Osteoblast (primary cell): ENCODE measurements around the gene ZC3H14. TPM values are rescaled to one million over a fixed set of nuclear protein-coding genes. Genes with fewer than 3 reads are reported as not detected.

Experiments used
- DNase-seq: peaks from one replicate; pipeline ENCODE4 v3.0.0; 2011; ENCODE audit warnings: low spot score, mixed read lengths; ENCODE audit not compliant: insufficient read length; ENCODE audit errors: missing footprints
- H2AFZ ChIP-seq: 2 replicates; pipeline ENCODE4 v1.6.0; 2011; ENCODE audit warnings: mild to moderate bottlenecking, low read length
- H3K27ac ChIP-seq: 2 replicates; pipeline ENCODE4 v1.5.1; 2011; ENCODE audit warnings: mild to moderate bottlenecking, low read depth, low read length, moderate library complexity
- H3K27me3 ChIP-seq: 2 replicates; pipeline ENCODE4 v1.6.0; 2012; ENCODE audit warnings: mild to moderate bottlenecking, control low read depth, inconsistent platforms, low read length, moderate library complexity; ENCODE audit not compliant: insufficient read depth
- H3K36me3 ChIP-seq: 2 replicates; pipeline ENCODE4 v1.5.1; 2011; ENCODE audit warnings: mild to moderate bottlenecking, low read length, control low read depth, moderate library complexity; ENCODE audit not compliant: insufficient read depth
- H3K4me1 ChIP-seq: 2 replicates; pipeline ENCODE4 v1.5.1; 2011; ENCODE audit warnings: mild to moderate bottlenecking, low read length, control low read depth, moderate library complexity; ENCODE audit not compliant: insufficient read depth
- H3K4me2 ChIP-seq: 2 replicates; pipeline ENCODE4 v1.6.0; 2011; ENCODE audit warnings: mild to moderate bottlenecking, low read length; ENCODE audit not compliant: insufficient read depth
- H3K4me3 ChIP-seq: fragments of 200-600 bp; sonication (generic); 3 replicates; pipeline ENCODE4 v1.5.1; 2012; ENCODE audit warnings: mild to moderate bottlenecking, low read length, inconsistent platforms; ENCODE audit not compliant: insufficient read depth
- H3K79me2 ChIP-seq: 2 replicates; pipeline ENCODE4 v1.6.0; 2012; ENCODE audit warnings: mild to moderate bottlenecking, low read length, control low read depth, inconsistent platforms; ENCODE audit not compliant: insufficient read depth
- H3K9me3 ChIP-seq: 2 replicates; pipeline ENCODE4 v1.5.1; 2011; ENCODE audit warnings: low read depth, low read length, control low read depth
- H4K20me1 ChIP-seq: 2 replicates; pipeline ENCODE4 v1.6.0; 2012; ENCODE audit warnings: mild to moderate bottlenecking, low read length, control low read depth; ENCODE audit not compliant: insufficient read depth
- CTCF ChIP-seq: IDR thresholded peaks from 2 replicates; pipeline ENCODE4 v1.5.1; 2011; ENCODE audit warnings: mild to moderate bottlenecking, low read depth, low read length, moderate library complexity; ENCODE audit errors: extremely low read depth
- total RNA-seq: library from RNA; depleted of rRNA; stranded (reverse); fragments of >200 nt; gene quantifications from 2 replicates; pipeline ENCODE4 v1.2.3, GENCODE V29; 2012

The ZC3H14 gene
- total RNA-seq, 1 donor = 74.6 TPM

GRCh38 chr14:88605594-88605993 lies 42.8 kb downstream of the ZC3H14 start:
- Histone ChIP-seq H3K4me1 (no peaks in the 10 kb centered on the region), H3K79me2 (no peaks in the 10 kb centered on the region), H3K36me3 (peaks cover 90% of the 10 kb centered on the region), H2AFZ (no peak overlapping the region), H4K20me1 (peaks cover 11% of the 10 kb centered on the region), H3K4me2 (no peak overlapping the region), H3K27ac (no peak overlapping the region), H3K9me3 (no peaks in the 10 kb centered on the region), H3K4me3 (no peak overlapping the region), H3K27me3 (no peaks in the 10 kb centered on the region)
- no peak for TF ChIP-seq CTCF
- DNase-seq = no peak

- H4K20me1 ChIP-seq = peaks cover 11% of the 10 kb centered on the region
- no peaks in the 10 kb centered on the region for H3K27me3 ChIP-seq
- no peak overlapping the region for H3K27ac ChIP-seq
- H3K79me2 ChIP-seq = no peaks in the 10 kb centered on the region
- H3K4me2 ChIP-seq = no peak overlapping the region
- peaks cover 84% of the 10 kb centered on the region for H3K36me3 ChIP-seq
- H2AFZ ChIP-seq = no peak overlapping the region
- no peaks in the 10 kb centered on the region for H3K9me3 ChIP-seq
- H3K4me1 ChIP-seq = peaks cover 19% of the 10 kb centered on the region
- no peak for DNase-seq
- no peak for TF ChIP-seq CTCF
- H3K4me3 ChIP-seq = no peak overlapping the region
Measured at GRCh38 chr14:88607829-88608228, 45.0 kb downstream of the ZC3H14 start.

GRCh38 chr14:88611878-88612277 lies 49.0 kb downstream of the ZC3H14 start:
- Histone ChIP-seq H4K20me1 (peaks cover 7% of the 10 kb centered on the region), H3K27ac (peak overlapping the region; percentile 83), H3K4me2 (no peak overlapping the region), H3K27me3 (no peaks in the 10 kb centered on the region), H3K9me3 (no peaks in the 10 kb centered on the region), H2AFZ (no peak overlapping the region), H3K79me2 (no peaks in the 10 kb centered on the region), H3K36me3 (peaks cover 58% of the 10 kb centered on the region), H3K4me1 (peaks cover 42% of the 10 kb centered on the region), H3K4me3 (no peak overlapping the region)
- TF ChIP-seq CTCF = no peak
- DNase-seq = no peak

- H3K4me3 ChIP-seq = no peak overlapping the region
- no peaks in the 10 kb centered on the region for H3K27me3 ChIP-seq
- H3K9me3 ChIP-seq = no peaks in the 10 kb centered on the region
- no peak for DNase-seq
- H3K4me1 ChIP-seq = peaks cover 42% of the 10 kb centered on the region
- H2AFZ ChIP-seq = no peak overlapping the region
- no peak for TF ChIP-seq CTCF
- no peaks in the 10 kb centered on the region for H3K79me2 ChIP-seq
- H3K36me3 ChIP-seq = peaks cover 49% of the 10 kb centered on the region
- H3K4me2 ChIP-seq = peak overlapping the region; percentile 62
- H4K20me1 ChIP-seq = no peaks in the 10 kb centered on the region
- peak overlapping the region; percentile 83 for H3K27ac ChIP-seq
Measured at GRCh38 chr14:88612981-88613380, 50.1 kb downstream of the ZC3H14 start.
